Neural progenitor cell (in vitro differentiated cells): ENCODE results near the gene ZC2HC1C. TPM values are rescaled to one million over a fixed set of nuclear protein-coding genes. Genes with fewer than 3 reads are reported as not detected.
A peak's percentile ranks its signal among the peaks of the same experiment; 100 is the strongest.

Experiments used
- DNase-seq: peaks from one replicate; pipeline ENCODE4 v3.0.0-alpha.2; 2016; ENCODE audit warnings: low spot score
- H2AFZ ChIP-seq: fragments of 200-600 bp; sonication (generic); replicated peaks from 2 replicates; pipeline ENCODE4 v1.6.1; 2016; ENCODE audit warnings: antibody characterized with exemption
- H3F3A ChIP-seq: fragments of 200-600 bp; sonication (generic); 2 replicates; pipeline ENCODE4 v1.6.1; 2016; ENCODE audit warnings: antibody characterized with exemption, low read depth
- H3K27ac ChIP-seq: fragments of 200-600 bp; sonication (generic); 2 replicates; pipeline ENCODE4 v1.5.1; 2016; ENCODE audit warnings: mild to moderate bottlenecking
- H3K27me3 ChIP-seq: fragments of 200-600 bp; sonication (generic); 2 replicates; pipeline ENCODE4 v1.6.1; 2016; ENCODE audit warnings: mild to moderate bottlenecking, moderate library complexity
- H3K36me3 ChIP-seq: fragments of 200-600 bp; sonication (generic); 2 replicates; pipeline ENCODE4 v1.5.1; 2016
- H3K4me1 ChIP-seq: fragments of 200-600 bp; sonication (generic); 2 replicates; pipeline ENCODE4 v1.6.1; 2016; ENCODE audit warnings: mixed run types
- H3K4me2 ChIP-seq: fragments of 200-600 bp; sonication (generic); 2 replicates; pipeline ENCODE4 v1.6.1; 2016
- H3K4me3 ChIP-seq: fragments of 200-600 bp; sonication (generic); 2 replicates; pipeline ENCODE4 v1.5.1; 2016
- H3K79me2 ChIP-seq: fragments of 200-600 bp; sonication (generic); 2 replicates; pipeline ENCODE4 v1.6.1; 2016; ENCODE audit warnings: low read depth
- H3K9ac ChIP-seq: fragments of 200-600 bp; sonication (generic); 2 replicates; pipeline ENCODE4 v1.6.1; 2016
- H3K9me3 ChIP-seq: fragments of 200-600 bp; sonication (generic); 2 replicates; pipeline ENCODE4 v1.5.1; 2016; ENCODE audit warnings: low read depth
- H4K20me1 ChIP-seq: fragments of 200-600 bp; sonication (generic); 2 replicates; pipeline ENCODE4 v1.6.1; 2016; ENCODE audit warnings: low read depth
- H3K27ac Mint-ChIP-seq: 3 replicates; pipeline ENCODE4 v1.8.0; 2021; ENCODE audit warnings: mixed read lengths
- H3K27me3 Mint-ChIP-seq: 2 replicates; pipeline ENCODE4 v1.8.0; 2022; ENCODE audit warnings: low read depth, mild to moderate bottlenecking, inconsistent platforms, moderate library complexity, mixed read lengths; ENCODE audit not compliant: insufficient read depth
- H3K36me3 Mint-ChIP-seq: 3 replicates; pipeline ENCODE4 v1.8.0; 2021; ENCODE audit warnings: mixed read lengths
- H3K4me1 Mint-ChIP-seq: 3 replicates; pipeline ENCODE4 v1.8.0; 2021; ENCODE audit warnings: mixed read lengths
- H3K4me3 Mint-ChIP-seq: 3 replicates; pipeline ENCODE4 v1.8.0; 2021; ENCODE audit warnings: mild to moderate bottlenecking, moderate library complexity, mixed read lengths
- H3K9me3 Mint-ChIP-seq: 3 replicates; pipeline ENCODE4 v1.8.0; 2020; ENCODE audit warnings: mixed read lengths
- CTCF ChIP-seq: fragments of 200-600 bp; sonication (generic); IDR thresholded peaks from 2 replicates; pipeline ENCODE4 v1.5.1; 2017; ENCODE audit warnings: antibody characterized with exemption, mild to moderate bottlenecking
- EZH2 ChIP-seq: fragments of 200-600 bp; sonication (generic); IDR thresholded peaks from 2 replicates; pipeline ENCODE4 v1.6.1; 2017; ENCODE audit warnings: antibody characterized with exemption, mild to moderate bottlenecking, moderate library complexity
- EZH2phosphoT487 ChIP-seq: fragments of 200-600 bp; sonication (generic); IDR thresholded peaks from 2 replicates; pipeline ENCODE4 v1.6.1; 2017; ENCODE audit warnings: antibody characterized with exemption
- total RNA-seq: library from RNA; depleted of rRNA; stranded (reverse); fragments of >200 nt; gene quantifications from 2 replicates; pipeline ENCODE4 v1.2.3, GENCODE V29; 2015; ENCODE audit warnings: low replicate concordance

ZC2HC1C gene
- total RNA-seq, 1 donor from 2014 or later = 0.94 TPM

GRCh38 chr14:75048101-75048500 is 21.3 kb upstream of the ZC2HC1C start:
- Histone ChIP-seq H3K79me2 (peaks cover 14% of the 10 kb centered on the region), H2AFZ (no peak overlapping the region), H4K20me1 (no peaks in the 10 kb centered on the region), H3K4me1 (peaks cover 10% of the 10 kb centered on the region), H3K4me2 (no peak overlapping the region), H3K9me3 (no peaks in the 10 kb centered on the region), H3F3A (peaks cover 21% of the 10 kb centered on the region), H3K9ac (no peak overlapping the region), H3K27me3 (no peaks in the 10 kb centered on the region), H3K36me3 (no peaks in the 10 kb centered on the region), H3K4me3 (no peak overlapping the region), H3K27ac (no peak overlapping the region)
- DNase-seq = no peak
- Mint-ChIP-seq H3K27ac (no peak overlapping the region), H3K36me3 (peaks cover 38% of the 10 kb centered on the region), H3K4me1 (peaks cover 12% of the 10 kb centered on the region), H3K4me3 (no peak overlapping the region), H3K9me3 (peaks cover 7% of the 10 kb centered on the region), H3K27me3 (peaks cover 5% of the 10 kb centered on the region)
- TF ChIP-seq EZH2 = no peak
- TF ChIP-seq CTCF = no peak
- no peak for TF ChIP-seq EZH2phosphoT487

DNA sequence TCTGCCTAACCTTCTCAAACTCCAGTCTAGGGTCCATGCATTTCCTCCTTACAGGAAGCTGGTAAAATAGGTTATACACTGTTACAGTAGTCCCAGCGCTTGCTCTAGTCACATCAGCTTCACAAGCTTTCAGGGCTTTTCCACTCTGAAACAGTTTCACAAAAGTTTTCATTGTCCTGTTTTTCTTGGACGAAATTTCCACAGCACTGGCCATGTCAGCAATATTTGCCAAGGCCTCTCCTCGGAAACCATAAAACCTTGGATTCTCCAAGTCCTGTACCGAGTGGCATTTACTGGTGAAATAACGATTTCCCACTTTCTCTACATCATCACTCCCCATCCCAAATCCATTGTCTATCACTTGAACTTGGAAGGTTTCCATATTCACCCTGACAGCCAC is 20.3 kb upstream of the ZC2HC1C start:
- Histone ChIP-seq H3K4me2 (no peak overlapping the region), H3F3A (peaks cover 27% of the 10 kb centered on the region), H3K27me3 (no peaks in the 10 kb centered on the region), H3K36me3 (no peaks in the 10 kb centered on the region), H2AFZ (no peak overlapping the region), H3K79me2 (peaks cover 14% of the 10 kb centered on the region), H3K4me1 (peaks cover 10% of the 10 kb centered on the region), H3K27ac (no peak overlapping the region), H3K4me3 (no peak overlapping the region), H4K20me1 (no peaks in the 10 kb centered on the region), H3K9me3 (no peaks in the 10 kb centered on the region), H3K9ac (no peak overlapping the region)
- Mint-ChIP-seq H3K27me3 (peaks cover 5% of the 10 kb centered on the region), H3K4me3 (no peak overlapping the region), H3K9me3 (peaks cover 7% of the 10 kb centered on the region), H3K4me1 (peaks cover 12% of the 10 kb centered on the region), H3K27ac (no peak overlapping the region), H3K36me3 (peaks cover 35% of the 10 kb centered on the region)
- TF ChIP-seq CTCF = no peak
- no peak for TF ChIP-seq EZH2
- no peak for TF ChIP-seq EZH2phosphoT487
- no peak for DNase-seq

GRCh38 chr14:75049731-75050201 is 19.7 kb upstream of the ZC2HC1C start:
- no peak overlapping the region for H3K9ac ChIP-seq
- H3K36me3 ChIP-seq = no peaks in the 10 kb centered on the region
- H3K27ac Mint-ChIP-seq = no peak overlapping the region
- TF ChIP-seq EZH2 = no peak
- H2AFZ ChIP-seq = no peak overlapping the region
- H3K27me3 Mint-ChIP-seq = peaks cover 5% of the 10 kb centered on the region
- H3K9me3 ChIP-seq = no peaks in the 10 kb centered on the region
- H3K27me3 ChIP-seq = no peaks in the 10 kb centered on the region
- peaks cover 12% of the 10 kb centered on the region for H3K4me1 Mint-ChIP-seq
- H4K20me1 ChIP-seq = no peaks in the 10 kb centered on the region
- H3K4me3 Mint-ChIP-seq = peak overlapping the region; percentile 84
- peaks cover 7% of the 10 kb centered on the region for H3K9me3 Mint-ChIP-seq
- H3F3A ChIP-seq = peaks cover 27% of the 10 kb centered on the region
- no peak overlapping the region for H3K4me2 ChIP-seq
- peaks cover 10% of the 10 kb centered on the region for H3K4me1 ChIP-seq
- H3K4me3 ChIP-seq = peak overlapping the region; percentile 51
- no peak for DNase-seq
- H3K79me2 ChIP-seq = peaks cover 14% of the 10 kb centered on the region
- H3K36me3 Mint-ChIP-seq = peaks cover 33% of the 10 kb centered on the region
- H3K27ac ChIP-seq = no peak overlapping the region

DNA sequence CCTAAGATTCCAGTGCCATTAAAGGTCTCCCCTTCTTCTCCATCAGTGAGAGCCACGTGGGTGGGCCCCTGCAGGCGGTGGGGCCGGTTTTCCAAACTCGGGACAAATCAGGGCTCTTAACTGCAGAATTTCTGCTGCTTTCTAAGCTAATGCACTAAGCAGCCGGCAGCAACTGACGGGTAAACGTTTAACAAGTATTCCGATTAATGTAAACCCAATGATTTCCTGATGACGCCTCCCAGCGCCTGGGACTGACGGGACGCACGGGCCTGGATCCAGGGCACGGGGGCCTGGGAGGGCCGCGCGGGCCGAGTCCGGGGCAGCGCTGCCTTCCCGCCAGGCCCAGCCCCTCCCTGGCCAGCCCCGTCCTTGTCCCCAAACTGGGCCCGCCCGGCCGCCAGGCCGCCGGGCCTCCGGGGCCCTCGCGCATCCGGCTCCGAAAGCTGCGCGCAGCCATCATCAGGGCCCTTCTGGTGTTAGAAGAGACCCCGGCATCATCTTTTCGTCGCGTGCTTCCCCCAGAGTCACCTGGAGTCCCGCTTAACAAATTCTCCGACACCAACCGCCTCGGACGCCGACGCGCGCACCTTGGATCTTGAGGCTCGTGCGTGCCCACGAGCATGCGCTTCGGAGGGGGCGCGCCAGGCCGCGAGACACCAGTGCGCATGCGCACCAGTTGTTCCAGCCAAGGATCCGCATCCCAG is 18.4 kb upstream of the ZC2HC1C start, which contains the start of gene MLH3:
Gene MLH3 (minus strand): TSS at position 616 of the 704 bp plus-strand sequence. CDS start 1,812 bp downstream, outside the sequence.
- H4K20me1 ChIP-seq = no peaks in the 10 kb centered on the region
- peaks cover 27% of the 10 kb centered on the region for H3F3A ChIP-seq
- H2AFZ ChIP-seq = peak within 1 kb of the TSS; percentile 92
- peak within 1 kb of the TSS; percentile 86 for H3K4me2 ChIP-seq
- TF ChIP-seq CTCF (no peak), EZH2 (no peak), EZH2phosphoT487 (no peak)
- H3K27me3 Mint-ChIP-seq = peaks cover 5% of the 10 kb centered on the region
- H3K36me3 ChIP-seq = no peaks in the 10 kb centered on the region
- peak within 1 kb of the TSS; percentile 91 for H3K4me3 Mint-ChIP-seq
- peak; percentile 96 for DNase-seq
- H3K4me3 ChIP-seq = peak within 1 kb of the TSS; percentile 51
- peaks cover 14% of the 10 kb centered on the region for H3K79me2 ChIP-seq
- no peaks in the 10 kb centered on the region for H3K27me3 ChIP-seq
- H3K36me3 Mint-ChIP-seq = peaks cover 34% of the 10 kb centered on the region
- H3K9me3 Mint-ChIP-seq = peaks cover 7% of the 10 kb centered on the region
- no peak within 1 kb of the TSS for H3K27ac ChIP-seq
- no peaks in the 10 kb centered on the region for H3K9me3 ChIP-seq
- H3K4me1 ChIP-seq = peaks cover 10% of the 10 kb centered on the region
- H3K4me1 Mint-ChIP-seq = peaks cover 12% of the 10 kb centered on the region
- peak within 1 kb of the TSS; percentile 33 for H3K9ac ChIP-seq
- peak within 1 kb of the TSS; percentile 80 for H3K27ac Mint-ChIP-seq
